HG03060 (cell line): Measurements from ENCODE around the gene STUM.
"Not testable (repeated sequence)": the region's sequence is repeated elsewhere in the genome, so short reads cannot be mapped to it uniquely, and the experiment has no call there.

Experiments used
- ATAC-seq: cut with Tn5 transposase; IDR thresholded peaks from one replicate; pipeline ENCODE4 v1.9.1; 2021; ENCODE audit warnings: low read depth, moderate number of reproducible peaks; ENCODE audit not compliant: unreplicated experiment

Gene STUM

GRCh38 chr1:226635456-226635941 is 86.9 kb downstream of the STUM start:
- ATAC-seq, result no peak

- ATAC-seq, result no peak
Measured at GRCh38 chr1:226636847-226637096, 88.2 kb downstream of the STUM start.

GRCh38 chr1:226637147-226637935 is 88.8 kb downstream of the STUM start:
- no peak for ATAC-seq

GRCh38 chr1:226638001-226638601 is 89.5 kb downstream of the STUM start:
- ATAC-seq, result no peak

- no peak for ATAC-seq
Measured at GRCh38 chr1:226638608-226639007, 90.0 kb downstream of the STUM start.

GRCh38 chr1:226639206-226639605 is 90.6 kb downstream of the STUM start:
- not testable (repeated sequence) for ATAC-seq

GRCh38 chr1:226639631-226640061 is 91.1 kb downstream of the STUM start:
- ATAC-seq, result no peak

- no peak for ATAC-seq
Measured at GRCh38 chr1:226640321-226641136, 92.0 kb downstream of the STUM start.

GRCh38 chr1:226641671-226642231 is 93.2 kb downstream of the STUM start:
- ATAC-seq, result no peak

- no peak for ATAC-seq
Measured at GRCh38 chr1:226642421-226642820, 93.9 kb downstream of the STUM start.

GRCh38 chr1:226643177-226643576 is 94.6 kb downstream of the STUM start:
- peak; percentile 69 for ATAC-seq

GRCh38 chr1:226643611-226644540 is 95.3 kb downstream of the STUM start:
- ATAC-seq, result no peak

GRCh38 chr1:226644541-226645176 is 96.1 kb downstream of the STUM start:
- no peak for ATAC-seq

- ATAC-seq, result no peak
Measured at GRCh38 chr1:226645279-226645976, 96.9 kb downstream of the STUM start.

GRCh38 chr1:226646026-226646869 is 97.7 kb downstream of the STUM start:
- no peak for ATAC-seq

GRCh38 chr1:226646870-226647449 is 98.4 kb downstream of the STUM start:
- no peak for ATAC-seq

- no peak for ATAC-seq
Measured at GRCh38 chr1:226647719-226648118, 99.2 kb downstream of the STUM start.

- no peak for ATAC-seq
Measured at GRCh38 chr1:226648421-226648820, 99.9 kb downstream of the STUM start.
